Islet precursor cell (in vitro differentiated cells): ENCODE results near the gene SLC38A10.

Experiments
- DNase-seq: peaks from one replicate; pipeline ENCODE4 v3.0.0-alpha.2; 2018

SLC38A10 gene

GRCh38 chr17:81251709-81252301, 43.3 kb downstream of the SLC38A10 start:
- no peak for DNase-seq

GRCh38 chr17:81251094-81251708, 43.9 kb downstream of the SLC38A10 start:
- no peak for DNase-seq

- DNase-seq, result no peak
Observed at GRCh38 chr17:81250286-81251093, 44.6 kb downstream of the SLC38A10 start.

- no peak for DNase-seq
Observed at GRCh38 chr17:81249223-81250040, 45.7 kb downstream of the SLC38A10 start.

- DNase-seq, result no peak
Observed at GRCh38 chr17:81248649-81249048, 46.5 kb downstream of the SLC38A10 start.

GRCh38 chr17:81247339-81247990, 47.6 kb downstream of the SLC38A10 start:
- no peak for DNase-seq

GRCh38 chr17:81246679-81247338, 48.3 kb downstream of the SLC38A10 start:
- DNase-seq, result no peak

- no peak for DNase-seq
Observed at GRCh38 chr17:81246343-81246670, 48.8 kb downstream of the SLC38A10 start.

GRCh38 chr17:81245665-81246342, 49.3 kb downstream of the SLC38A10 start:
- DNase-seq, result no peak

- no peak for DNase-seq
Observed at GRCh38 chr17:81245024-81245664, 50.0 kb downstream of the SLC38A10 start.

GRCh38 chr17:81244358-81245023, 50.6 kb downstream of the SLC38A10 start:
- DNase-seq, result no peak

- DNase-seq, result no peak
Observed at GRCh38 chr17:81243333-81243664, 51.8 kb downstream of the SLC38A10 start.

GRCh38 chr17:81242421-81243332, 52.4 kb downstream of the SLC38A10 start:
- no peak for DNase-seq

GRCh38 chr17:81241648-81242420, 53.3 kb downstream of the SLC38A10 start:
- DNase-seq, result peak; percentile 84

- DNase-seq, result no peak
Observed at GRCh38 chr17:81241203-81241602, 53.9 kb downstream of the SLC38A10 start.

GRCh38 chr17:81240761-81241160, 54.3 kb downstream of the SLC38A10 start:
- DNase-seq, result no peak

- no peak for DNase-seq
Observed at GRCh38 chr17:81239714-81240555, 55.2 kb downstream of the SLC38A10 start.
